Endothelial cell (in vitro differentiated cells): ENCODE results near the gene ISG20. TPM values are rescaled to one million over a fixed set of nuclear protein-coding genes. Genes with fewer than 3 reads are reported as not detected.

Experiments
- DNase-seq: peaks from one replicate; pipeline ENCODE4 v3.0.0; 2021; ENCODE audit warnings: low spot score
- H3K27ac Mint-ChIP-seq: one replicate; pipeline ENCODE4 v1.8.0; 2021; ENCODE audit warnings: mixed read lengths, inconsistent platforms; ENCODE audit not compliant: unreplicated experiment
- H3K27me3 Mint-ChIP-seq: one replicate; pipeline ENCODE4 v1.8.0; 2021; ENCODE audit warnings: mild to moderate bottlenecking, moderate library complexity, mixed read lengths, inconsistent platforms; ENCODE audit not compliant: unreplicated experiment
- H3K36me3 Mint-ChIP-seq: one replicate; pipeline ENCODE4 v1.8.0; 2021; ENCODE audit warnings: mild to moderate bottlenecking, low read depth, mixed read lengths, inconsistent platforms; ENCODE audit not compliant: unreplicated experiment
- H3K4me1 Mint-ChIP-seq: one replicate; pipeline ENCODE4 v1.8.0; 2021; ENCODE audit warnings: mild to moderate bottlenecking, mixed read lengths, inconsistent platforms; ENCODE audit not compliant: unreplicated experiment
- H3K4me3 Mint-ChIP-seq: one replicate; pipeline ENCODE4 v1.8.0; 2021; ENCODE audit warnings: mild to moderate bottlenecking, mixed read lengths, inconsistent platforms; ENCODE audit not compliant: unreplicated experiment
- H3K9me3 Mint-ChIP-seq: one replicate; pipeline ENCODE4 v1.8.0; 2021; ENCODE audit warnings: mixed read lengths, inconsistent platforms; ENCODE audit not compliant: unreplicated experiment
- total RNA-seq: library from RNA; stranded (reverse); fragmentation: NEBNext Ultra II Directional; extraction: Animal tissue kit (Norgen Biotek cat#: 25700); gene quantifications from one replicate; pipeline ENCODE4 v1.2.1, GENCODE V29; 2021; ENCODE audit not compliant: unreplicated experiment
- TF ChIP-seq, protein P1 (sequence below): fragments of 200-600 bp; sonication (generic); IDR thresholded peaks from one replicate; pipeline ENCODE4 v1.5.0; 2021; ENCODE audit warnings: antibody characterized with exemption; ENCODE audit not compliant: unreplicated experiment

The ISG20 gene
- total RNA-seq, 1 donor from 2014 or later, result 6.6 TPM

DNA sequence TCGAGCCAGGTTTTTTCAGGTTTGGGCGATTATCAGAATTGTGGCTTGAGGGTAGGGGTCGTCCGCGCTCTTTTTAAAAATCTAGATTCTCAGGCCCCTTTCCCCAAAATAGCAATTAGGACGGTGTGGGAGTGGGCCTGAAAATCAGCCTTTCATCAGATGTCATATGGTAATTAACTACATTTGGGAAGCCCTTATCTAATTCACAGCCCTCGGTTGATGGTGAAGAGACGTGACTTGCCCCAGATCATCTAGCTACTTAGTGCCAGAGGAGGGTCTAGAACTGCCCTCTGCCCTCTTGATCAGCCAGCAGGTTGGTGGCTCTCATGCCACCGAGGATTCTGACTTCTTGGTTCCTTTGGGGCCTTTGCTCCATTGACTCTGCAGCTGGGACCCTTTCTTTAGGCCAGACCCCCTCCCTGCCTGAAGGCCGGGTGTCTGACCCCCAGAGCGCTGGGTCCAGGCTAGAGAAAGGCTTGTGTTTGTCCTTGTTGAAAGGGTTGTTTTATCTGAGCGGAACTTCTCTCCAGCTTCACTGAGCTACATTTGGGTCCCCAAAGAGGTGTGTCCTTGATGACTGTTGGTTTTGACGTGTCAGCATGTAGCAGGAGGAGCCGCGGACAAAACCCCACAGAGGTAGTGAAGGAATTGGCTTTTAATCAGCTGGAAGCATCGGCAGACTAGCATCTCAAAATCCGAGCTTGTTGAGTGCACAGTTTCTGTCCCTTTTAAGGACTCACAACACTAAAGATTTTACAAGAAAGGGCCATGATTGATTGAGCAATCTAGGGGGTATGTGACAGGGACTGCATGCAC, 16.8 kb upstream of the ISG20 start:
- H3K27ac Mint-ChIP-seq, result peak overlapping the region; percentile 93
- H3K4me1 Mint-ChIP-seq, result peaks cover 28% of the 10 kb centered on the region

DNA sequence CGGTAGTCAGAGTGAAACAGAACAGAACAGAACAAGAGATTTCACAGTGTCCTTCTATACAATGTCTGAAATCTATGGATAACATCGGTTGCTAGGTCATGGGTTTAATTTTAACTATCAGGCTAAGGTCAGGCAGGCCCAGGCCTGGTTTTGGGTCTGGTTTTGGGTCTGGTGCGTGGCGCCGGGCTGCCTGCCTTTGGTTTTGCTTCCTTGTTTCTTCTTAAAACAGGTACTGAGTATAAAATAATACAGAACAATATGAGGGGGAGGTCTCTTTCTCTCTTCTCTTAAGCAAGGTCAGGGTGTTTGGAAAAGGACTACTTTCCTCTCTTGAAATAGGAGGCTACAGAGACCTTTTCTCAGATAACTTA, 16.2 kb upstream of the ISG20 start:
- Mint-ChIP-seq H3K27ac (peak overlapping the region; percentile 93), H3K36me3 (peaks cover 6% of the 10 kb centered on the region), H3K27me3 (peaks cover 4% of the 10 kb centered on the region), H3K9me3 (no peaks in the 10 kb centered on the region), H3K4me1 (peaks cover 28% of the 10 kb centered on the region), H3K4me3 (peak overlapping the region; percentile 97)
- no peak for DNase-seq
- TF ChIP-seq, protein P1, sequence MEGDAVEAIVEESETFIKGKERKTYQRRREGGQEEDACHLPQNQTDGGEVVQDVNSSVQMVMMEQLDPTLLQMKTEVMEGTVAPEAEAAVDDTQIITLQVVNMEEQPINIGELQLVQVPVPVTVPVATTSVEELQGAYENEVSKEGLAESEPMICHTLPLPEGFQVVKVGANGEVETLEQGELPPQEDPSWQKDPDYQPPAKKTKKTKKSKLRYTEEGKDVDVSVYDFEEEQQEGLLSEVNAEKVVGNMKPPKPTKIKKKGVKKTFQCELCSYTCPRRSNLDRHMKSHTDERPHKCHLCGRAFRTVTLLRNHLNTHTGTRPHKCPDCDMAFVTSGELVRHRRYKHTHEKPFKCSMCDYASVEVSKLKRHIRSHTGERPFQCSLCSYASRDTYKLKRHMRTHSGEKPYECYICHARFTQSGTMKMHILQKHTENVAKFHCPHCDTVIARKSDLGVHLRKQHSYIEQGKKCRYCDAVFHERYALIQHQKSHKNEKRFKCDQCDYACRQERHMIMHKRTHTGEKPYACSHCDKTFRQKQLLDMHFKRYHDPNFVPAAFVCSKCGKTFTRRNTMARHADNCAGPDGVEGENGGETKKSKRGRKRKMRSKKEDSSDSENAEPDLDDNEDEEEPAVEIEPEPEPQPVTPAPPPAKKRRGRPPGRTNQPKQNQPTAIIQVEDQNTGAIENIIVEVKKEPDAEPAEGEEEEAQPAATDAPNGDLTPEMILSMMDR, result no peak

More for the DNA sequence above, 16.8 kb upstream of the ISG20 start:
- DNase-seq, result no peak
- Mint-ChIP-seq H3K4me3 (peak overlapping the region; percentile 97), H3K27me3 (peaks cover 4% of the 10 kb centered on the region), H3K9me3 (no peaks in the 10 kb centered on the region), H3K36me3 (peaks cover under 1% of the 10 kb centered on the region)
- TF ChIP-seq, protein P1, result no peak

DNA sequence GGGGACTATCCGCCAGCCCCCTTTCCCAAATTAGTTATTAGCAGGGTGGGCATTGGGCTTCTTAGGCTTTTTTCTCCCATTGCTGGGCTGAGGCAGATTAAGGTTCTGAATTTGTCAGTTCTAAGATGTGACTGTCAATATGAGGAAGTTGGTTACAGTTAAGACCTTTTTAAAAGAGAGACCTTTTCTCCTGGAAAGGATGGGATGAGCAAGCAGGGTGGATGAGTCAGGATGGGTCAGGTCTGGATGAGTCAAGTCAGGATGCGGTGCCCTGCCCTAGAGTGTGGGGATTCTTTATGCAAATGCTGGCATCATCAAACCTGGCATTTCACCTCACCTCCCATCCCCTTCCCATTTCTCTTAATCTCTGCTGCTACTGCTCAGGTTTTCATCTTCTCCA, 15.8 kb upstream of the ISG20 start:
- Mint-ChIP-seq H3K27me3 (peaks cover 4% of the 10 kb centered on the region), H3K4me1 (peaks cover 28% of the 10 kb centered on the region), H3K27ac (no peak overlapping the region), H3K9me3 (no peaks in the 10 kb centered on the region), H3K4me3 (peak overlapping the region; percentile 97), H3K36me3 (peaks cover 11% of the 10 kb centered on the region)
- TF ChIP-seq, protein P1, result no peak
- no peak for DNase-seq

DNA sequence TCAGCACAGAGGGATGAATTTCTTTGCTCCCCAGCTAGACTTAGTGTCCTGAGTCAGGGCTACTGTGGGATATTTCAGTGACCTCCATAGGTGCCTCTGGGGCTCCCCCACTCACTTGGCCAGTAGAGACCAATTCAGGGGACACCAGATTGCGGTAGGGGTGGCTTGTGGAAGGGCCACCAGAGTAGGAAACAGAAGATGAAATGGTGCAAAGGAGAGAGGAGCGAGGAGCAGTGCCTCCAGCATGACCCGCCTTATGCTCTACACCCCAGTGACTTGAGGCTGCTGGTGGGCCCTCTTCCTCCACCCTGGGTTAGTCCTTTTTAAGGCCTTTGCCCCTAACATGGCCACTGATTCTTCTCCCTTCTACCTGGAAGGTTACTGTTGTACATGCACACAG, 15.2 kb upstream of the ISG20 start:
- TF ChIP-seq, protein P1, result no peak
- Mint-ChIP-seq H3K4me1 (peaks cover 28% of the 10 kb centered on the region), H3K4me3 (peak overlapping the region; percentile 25), H3K27ac (no peak overlapping the region), H3K36me3 (peaks cover 14% of the 10 kb centered on the region), H3K9me3 (no peaks in the 10 kb centered on the region), H3K27me3 (peaks cover 5% of the 10 kb centered on the region)
- DNase-seq, result no peak
